ENCODE data around the gene FSIP2.

DNA sequence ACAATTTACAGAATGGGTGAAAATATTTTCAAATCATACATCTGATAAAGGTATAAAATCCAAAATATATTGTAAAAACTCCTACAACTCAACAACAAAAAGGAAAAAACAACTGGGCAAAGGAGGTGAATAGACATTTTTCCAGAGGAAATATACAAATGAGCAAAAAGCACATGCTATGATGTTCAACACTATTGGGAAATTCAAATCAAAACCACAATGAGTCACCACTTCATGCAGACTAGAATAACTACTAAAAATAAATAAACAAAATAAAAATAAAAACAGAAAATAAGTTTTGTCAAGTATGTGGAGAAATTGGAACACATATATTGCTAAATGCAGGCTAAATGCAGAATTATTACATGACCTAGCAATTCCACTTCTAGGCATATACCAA lies 120.9 kb downstream of the FSIP2 start:
- no peak for TF ChIP-seq SP3 (tag by site-specific recombination; IDR thresholded peaks at IDR 0.05)
- TF ChIP-seq CTCF (tag by site-specific recombination; IDR thresholded peaks at IDR 0.05), result no peak
- TF ChIP-seq, protein P1, sequence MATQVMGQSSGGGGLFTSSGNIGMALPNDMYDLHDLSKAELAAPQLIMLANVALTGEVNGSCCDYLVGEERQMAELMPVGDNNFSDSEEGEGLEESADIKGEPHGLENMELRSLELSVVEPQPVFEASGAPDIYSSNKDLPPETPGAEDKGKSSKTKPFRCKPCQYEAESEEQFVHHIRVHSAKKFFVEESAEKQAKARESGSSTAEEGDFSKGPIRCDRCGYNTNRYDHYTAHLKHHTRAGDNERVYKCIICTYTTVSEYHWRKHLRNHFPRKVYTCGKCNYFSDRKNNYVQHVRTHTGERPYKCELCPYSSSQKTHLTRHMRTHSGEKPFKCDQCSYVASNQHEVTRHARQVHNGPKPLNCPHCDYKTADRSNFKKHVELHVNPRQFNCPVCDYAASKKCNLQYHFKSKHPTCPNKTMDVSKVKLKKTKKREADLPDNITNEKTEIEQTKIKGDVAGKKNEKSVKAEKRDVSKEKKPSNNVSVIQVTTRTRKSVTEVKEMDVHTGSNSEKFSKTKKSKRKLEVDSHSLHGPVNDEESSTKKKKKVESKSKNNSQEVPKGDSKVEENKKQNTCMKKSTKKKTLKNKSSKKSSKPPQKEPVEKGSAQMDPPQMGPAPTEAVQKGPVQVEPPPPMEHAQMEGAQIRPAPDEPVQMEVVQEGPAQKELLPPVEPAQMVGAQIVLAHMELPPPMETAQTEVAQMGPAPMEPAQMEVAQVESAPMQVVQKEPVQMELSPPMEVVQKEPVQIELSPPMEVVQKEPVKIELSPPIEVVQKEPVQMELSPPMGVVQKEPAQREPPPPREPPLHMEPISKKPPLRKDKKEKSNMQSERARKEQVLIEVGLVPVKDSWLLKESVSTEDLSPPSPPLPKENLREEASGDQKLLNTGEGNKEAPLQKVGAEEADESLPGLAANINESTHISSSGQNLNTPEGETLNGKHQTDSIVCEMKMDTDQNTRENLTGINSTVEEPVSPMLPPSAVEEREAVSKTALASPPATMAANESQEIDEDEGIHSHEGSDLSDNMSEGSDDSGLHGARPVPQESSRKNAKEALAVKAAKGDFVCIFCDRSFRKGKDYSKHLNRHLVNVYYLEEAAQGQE (tag by site-specific recombination; IDR thresholded peaks at IDR 0.05), result no peak
- TF ChIP-seq, protein P2, sequence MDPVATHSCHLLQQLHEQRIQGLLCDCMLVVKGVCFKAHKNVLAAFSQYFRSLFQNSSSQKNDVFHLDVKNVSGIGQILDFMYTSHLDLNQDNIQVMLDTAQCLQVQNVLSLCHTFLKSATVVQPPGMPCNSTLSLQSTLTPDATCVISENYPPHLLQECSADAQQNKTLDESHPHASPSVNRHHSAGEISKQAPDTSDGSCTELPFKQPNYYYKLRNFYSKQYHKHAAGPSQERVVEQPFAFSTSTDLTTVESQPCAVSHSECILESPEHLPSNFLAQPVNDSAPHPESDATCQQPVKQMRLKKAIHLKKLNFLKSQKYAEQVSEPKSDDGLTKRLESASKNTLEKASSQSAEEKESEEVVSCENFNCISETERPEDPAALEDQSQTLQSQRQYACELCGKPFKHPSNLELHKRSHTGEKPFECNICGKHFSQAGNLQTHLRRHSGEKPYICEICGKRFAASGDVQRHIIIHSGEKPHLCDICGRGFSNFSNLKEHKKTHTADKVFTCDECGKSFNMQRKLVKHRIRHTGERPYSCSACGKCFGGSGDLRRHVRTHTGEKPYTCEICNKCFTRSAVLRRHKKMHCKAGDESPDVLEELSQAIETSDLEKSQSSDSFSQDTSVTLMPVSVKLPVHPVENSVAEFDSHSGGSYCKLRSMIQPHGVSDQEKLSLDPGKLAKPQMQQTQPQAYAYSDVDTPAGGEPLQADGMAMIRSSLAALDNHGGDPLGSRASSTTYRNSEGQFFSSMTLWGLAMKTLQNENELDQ (tag by site-specific recombination; IDR thresholded peaks at IDR 0.05; ENCODE audit: low read depth), result no peak
- no peak for TF ChIP-seq ZNF221 (tag by site-specific recombination; IDR thresholded peaks at IDR 0.05; ENCODE audit: borderline replicate concordance)
- TF ChIP-seq ZNF184 (tag by site-specific recombination; IDR thresholded peaks at IDR 0.05), result no peak
- TF ChIP-seq, protein P3, sequence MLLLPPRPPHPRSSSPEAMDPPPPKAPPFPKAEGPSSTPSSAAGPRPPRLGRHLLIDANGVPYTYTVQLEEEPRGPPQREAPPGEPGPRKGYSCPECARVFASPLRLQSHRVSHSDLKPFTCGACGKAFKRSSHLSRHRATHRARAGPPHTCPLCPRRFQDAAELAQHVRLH (tag by site-specific recombination; IDR thresholded peaks at IDR 0.05), result no peak
- no peak for TF ChIP-seq ZNF350 (tag by site-specific recombination; IDR thresholded peaks at IDR 0.05)
- no peak for TF ChIP-seq ZNF549 (tag by site-specific recombination; IDR thresholded peaks at IDR 0.05)
- no peak for TF ChIP-seq PBX3 (CRISPR knock-in tag; IDR thresholded peaks at IDR 0.05)

Measured in HEK293 (cell line).